Osteoblast (primary cell): ENCODE results near the gene NID1. TPM values are rescaled to one million over a fixed set of nuclear protein-coding genes. Genes with fewer than 3 reads are reported as not detected.
"Not testable (repeated sequence)": the region's sequence is repeated elsewhere in the genome, so short reads cannot be mapped to it uniquely, and the experiment has no call there.

ENCODE experiments used
- DNase-seq: peaks from one replicate; pipeline ENCODE4 v3.0.0; 2011; ENCODE audit warnings: low spot score, mixed read lengths; ENCODE audit not compliant: insufficient read length; ENCODE audit errors: missing footprints
- H2AFZ ChIP-seq: 2 replicates; pipeline ENCODE4 v1.6.0; 2011; ENCODE audit warnings: mild to moderate bottlenecking, low read length
- H3K27ac ChIP-seq: 2 replicates; pipeline ENCODE4 v1.5.1; 2011; ENCODE audit warnings: mild to moderate bottlenecking, low read depth, low read length, moderate library complexity
- H3K27me3 ChIP-seq: 2 replicates; pipeline ENCODE4 v1.6.0; 2012; ENCODE audit warnings: mild to moderate bottlenecking, control low read depth, inconsistent platforms, low read length, moderate library complexity; ENCODE audit not compliant: insufficient read depth
- H3K36me3 ChIP-seq: 2 replicates; pipeline ENCODE4 v1.5.1; 2011; ENCODE audit warnings: mild to moderate bottlenecking, low read length, control low read depth, moderate library complexity; ENCODE audit not compliant: insufficient read depth
- H3K4me1 ChIP-seq: 2 replicates; pipeline ENCODE4 v1.5.1; 2011; ENCODE audit warnings: mild to moderate bottlenecking, low read length, control low read depth, moderate library complexity; ENCODE audit not compliant: insufficient read depth
- H3K4me2 ChIP-seq: 2 replicates; pipeline ENCODE4 v1.6.0; 2011; ENCODE audit warnings: mild to moderate bottlenecking, low read length; ENCODE audit not compliant: insufficient read depth
- H3K4me3 ChIP-seq: fragments of 200-600 bp; sonication (generic); 3 replicates; pipeline ENCODE4 v1.5.1; 2012; ENCODE audit warnings: mild to moderate bottlenecking, low read length, inconsistent platforms; ENCODE audit not compliant: insufficient read depth
- H3K79me2 ChIP-seq: 2 replicates; pipeline ENCODE4 v1.6.0; 2012; ENCODE audit warnings: mild to moderate bottlenecking, low read length, control low read depth, inconsistent platforms; ENCODE audit not compliant: insufficient read depth
- H3K9me3 ChIP-seq: 2 replicates; pipeline ENCODE4 v1.5.1; 2011; ENCODE audit warnings: low read depth, low read length, control low read depth
- H4K20me1 ChIP-seq: 2 replicates; pipeline ENCODE4 v1.6.0; 2012; ENCODE audit warnings: mild to moderate bottlenecking, low read length, control low read depth; ENCODE audit not compliant: insufficient read depth
- total RNA-seq: library from RNA; depleted of rRNA; stranded (reverse); fragments of >200 nt; gene quantifications from 2 replicates; pipeline ENCODE4 v1.2.3, GENCODE V29; 2012
- TF ChIP-seq, protein P1 (sequence below): IDR thresholded peaks from 2 replicates; pipeline ENCODE4 v1.5.1; 2011; ENCODE audit warnings: mild to moderate bottlenecking, low read depth, low read length, moderate library complexity; ENCODE audit errors: extremely low read depth

Gene NID1
- total RNA-seq, 1 donor: 40.2 TPM

DNA sequence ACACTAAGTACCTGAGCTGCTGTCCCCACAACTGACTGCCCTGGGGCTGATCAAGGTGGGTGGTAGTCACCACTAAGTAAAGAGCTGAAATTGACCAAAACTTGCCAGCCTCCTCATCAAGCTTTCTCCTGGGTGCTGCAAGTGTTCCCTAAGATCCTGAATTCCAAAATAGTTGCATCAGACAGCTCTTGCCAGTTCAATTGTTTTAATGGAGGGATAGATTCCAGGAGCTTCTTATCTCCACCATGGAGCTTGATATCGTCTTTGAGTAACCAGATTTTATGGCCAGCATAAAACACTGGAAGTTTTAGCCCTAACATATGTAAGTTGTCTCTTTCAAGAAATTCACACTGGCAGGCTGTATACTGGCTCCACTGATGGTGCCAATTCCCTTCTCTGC, 90.3 kb downstream of the NID1 start:
- no peak for DNase-seq
- H2AFZ ChIP-seq: peak overlapping the region; percentile 50
- no peak overlapping the region for H3K4me3 ChIP-seq
- H3K27me3 ChIP-seq: no peaks in the 10 kb centered on the region
- H3K4me1 ChIP-seq: peaks cover 19% of the 10 kb centered on the region
- no peak overlapping the region for H3K27ac ChIP-seq
- H3K36me3 ChIP-seq: peaks cover 19% of the 10 kb centered on the region
- H3K79me2 ChIP-seq: no peaks in the 10 kb centered on the region
- TF ChIP-seq, protein P1, sequence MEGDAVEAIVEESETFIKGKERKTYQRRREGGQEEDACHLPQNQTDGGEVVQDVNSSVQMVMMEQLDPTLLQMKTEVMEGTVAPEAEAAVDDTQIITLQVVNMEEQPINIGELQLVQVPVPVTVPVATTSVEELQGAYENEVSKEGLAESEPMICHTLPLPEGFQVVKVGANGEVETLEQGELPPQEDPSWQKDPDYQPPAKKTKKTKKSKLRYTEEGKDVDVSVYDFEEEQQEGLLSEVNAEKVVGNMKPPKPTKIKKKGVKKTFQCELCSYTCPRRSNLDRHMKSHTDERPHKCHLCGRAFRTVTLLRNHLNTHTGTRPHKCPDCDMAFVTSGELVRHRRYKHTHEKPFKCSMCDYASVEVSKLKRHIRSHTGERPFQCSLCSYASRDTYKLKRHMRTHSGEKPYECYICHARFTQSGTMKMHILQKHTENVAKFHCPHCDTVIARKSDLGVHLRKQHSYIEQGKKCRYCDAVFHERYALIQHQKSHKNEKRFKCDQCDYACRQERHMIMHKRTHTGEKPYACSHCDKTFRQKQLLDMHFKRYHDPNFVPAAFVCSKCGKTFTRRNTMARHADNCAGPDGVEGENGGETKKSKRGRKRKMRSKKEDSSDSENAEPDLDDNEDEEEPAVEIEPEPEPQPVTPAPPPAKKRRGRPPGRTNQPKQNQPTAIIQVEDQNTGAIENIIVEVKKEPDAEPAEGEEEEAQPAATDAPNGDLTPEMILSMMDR: no peak
- H3K9me3 ChIP-seq: peaks cover 2% of the 10 kb centered on the region
- no peaks in the 10 kb centered on the region for H4K20me1 ChIP-seq
- H3K4me2 ChIP-seq: no peak overlapping the region

DNA sequence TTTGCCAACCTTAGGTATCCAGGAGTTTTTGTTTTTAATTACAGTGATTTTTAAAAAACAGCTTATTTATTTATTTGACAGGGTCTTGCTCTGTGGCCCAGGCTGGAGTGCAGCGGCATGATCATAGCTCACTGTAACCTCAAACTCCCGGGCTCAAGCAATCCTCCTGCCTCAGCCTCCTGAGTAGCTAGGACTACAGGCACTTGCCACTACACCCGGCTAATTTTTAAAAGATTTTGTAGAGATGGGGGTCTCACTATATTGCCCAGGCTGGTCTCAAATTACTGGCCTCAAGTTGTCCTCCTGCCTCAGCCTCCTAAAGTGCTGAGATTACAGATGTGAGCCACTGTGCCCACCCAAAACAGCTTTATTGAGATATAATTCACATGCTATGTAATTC, 92.2 kb downstream of the NID1 start:
- H4K20me1 ChIP-seq, H3K9me3 ChIP-seq, H3K79me2 ChIP-seq, H3K36me3 ChIP-seq, H3K4me3 ChIP-seq, H3K27me3 ChIP-seq, DNase-seq: not testable (repeated sequence)
- peak overlapping the region; percentile 94 for H3K4me2 ChIP-seq
- H3K4me1 ChIP-seq: peaks cover 19% of the 10 kb centered on the region
- H3K27ac ChIP-seq: peak overlapping the region; percentile 99
- peak overlapping the region; percentile 92 for H2AFZ ChIP-seq

DNA sequence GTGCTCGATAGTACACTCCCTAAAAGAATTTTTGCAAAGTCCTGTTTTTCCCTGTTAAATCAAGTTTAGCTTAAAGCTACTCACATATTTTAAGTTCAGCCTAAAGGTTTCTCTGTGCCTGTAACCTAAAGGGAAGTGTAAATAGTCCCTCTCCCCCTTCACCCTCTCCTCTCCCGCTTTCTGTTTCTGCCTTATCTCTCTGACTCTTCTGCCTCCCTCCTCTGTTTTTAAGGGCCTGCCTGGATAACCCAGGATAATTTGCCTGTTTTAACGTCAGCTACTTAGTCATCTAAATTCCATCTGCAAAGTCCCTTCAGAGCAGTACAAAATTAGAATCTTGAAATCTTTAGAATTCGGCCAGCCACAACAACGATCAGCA, 92.6 kb downstream of the NID1 start:
- no peaks in the 10 kb centered on the region for H4K20me1 ChIP-seq
- peak; percentile 81 for DNase-seq
- H3K4me2 ChIP-seq: peak overlapping the region; percentile 94
- TF ChIP-seq, protein P1: no peak
- H2AFZ ChIP-seq: peak overlapping the region; percentile 92
- H3K4me3 ChIP-seq: peak overlapping the region; percentile 72
- no peaks in the 10 kb centered on the region for H3K27me3 ChIP-seq
- H3K27ac ChIP-seq: peak overlapping the region; percentile 99
- H3K9me3 ChIP-seq: peaks cover under 1% of the 10 kb centered on the region
- peaks cover 19% of the 10 kb centered on the region for H3K4me1 ChIP-seq
- H3K36me3 ChIP-seq: peaks cover 3% of the 10 kb centered on the region
- H3K79me2 ChIP-seq: no peaks in the 10 kb centered on the region

GRCh38 chr1:235971571-235972310, 93.1 kb downstream of the NID1 start:
- Histone ChIP-seq H3K4me2 (peak overlapping the region; percentile 94), H3K36me3 (no peaks in the 10 kb centered on the region)
- DNase-seq: peak; percentile 85

More at GRCh38 chr1:235971571-235972310, 93.1 kb downstream of the NID1 start:
- TF ChIP-seq, protein P1: peak; percentile 97
- Histone ChIP-seq H3K79me2 (no peaks in the 10 kb centered on the region), H3K9me3 (no peaks in the 10 kb centered on the region), H3K4me1 (peaks cover 19% of the 10 kb centered on the region), H3K27ac (peak overlapping the region; percentile 99), H3K27me3 (no peaks in the 10 kb centered on the region), H3K4me3 (peak overlapping the region; percentile 72), H4K20me1 (no peaks in the 10 kb centered on the region), H2AFZ (peak overlapping the region; percentile 92)
